SU-DHL-6 (cell line): ENCODE data around the gene FAM20C.

ENCODE experiments used
- H2AFZ ChIP-seq: fragments of 200-600 bp; sonication (generic); 2 replicates; pipeline ENCODE4 v1.6.1; 2014; ENCODE audit warnings: low read depth, mild to moderate bottlenecking, moderate library complexity, mixed read lengths, antibody characterized with exemption, low read length; ENCODE audit not compliant: severe bottlenecking
- H3F3A ChIP-seq: fragments of 200-600 bp; shearing (Covaris generic); 2 replicates; pipeline ENCODE4 v1.6.0; 2016; ENCODE audit warnings: antibody characterized with exemption, mild to moderate bottlenecking; ENCODE audit not compliant: insufficient read depth
- H3K27ac ChIP-seq: fragments of 200-600 bp; sonication (generic); 2 replicates; pipeline ENCODE4 v1.5.1; 2016; ENCODE audit warnings: low read depth, mild to moderate bottlenecking, low read length, moderate library complexity, mixed read lengths
- H3K27me3 ChIP-seq: fragments of 200-600 bp; sonication (generic), shearing (Covaris generic); 2 replicates; pipeline ENCODE4 v1.6.0; 2014; ENCODE audit warnings: mild to moderate bottlenecking, low read length
- H3K36me3 ChIP-seq: fragments of 200-600 bp; sonication (generic); 2 replicates; pipeline ENCODE4 v1.6.1; 2014; ENCODE audit warnings: mild to moderate bottlenecking, low read length, mixed read lengths
- H3K4me2 ChIP-seq: fragments of 300-600, 200-600 bp; shearing (Covaris generic), sonication (generic); 2 replicates; pipeline ENCODE4 v1.6.0; 2014; ENCODE audit warnings: low read length, low read depth, mild to moderate bottlenecking; ENCODE audit not compliant: poor library complexity, severe bottlenecking
- H3K4me3 ChIP-seq: fragments of 200-600 bp; sonication (generic); 2 replicates; pipeline ENCODE4 v1.5.1; 2014; ENCODE audit warnings: antibody characterized with exemption, low read length, mild to moderate bottlenecking, mixed read lengths; ENCODE audit not compliant: insufficient read depth, poor library complexity, severe bottlenecking
- H3K79me2 ChIP-seq: fragments of 200-600 bp; sonication (generic); 2 replicates; pipeline ENCODE4 v1.6.1; 2014; ENCODE audit warnings: mild to moderate bottlenecking, low read length, moderate library complexity; ENCODE audit not compliant: insufficient read depth
- H3K9ac ChIP-seq: fragments of 200-600 bp; sonication (generic); 2 replicates; pipeline ENCODE4 v1.7.0; 2014; ENCODE audit warnings: mild to moderate bottlenecking, low read length
- H3K9me2 ChIP-seq: fragments of 200-600 bp; sonication (generic); replicated peaks from 2 replicates; pipeline ENCODE4 v1.6.1; 2014; ENCODE audit warnings: low read length; ENCODE audit not compliant: insufficient read depth
- H3K9me3 ChIP-seq: fragments of 200-600 bp; sonication (generic); 2 replicates; pipeline ENCODE4 v1.6.1; 2014; ENCODE audit warnings: low read length, mixed read lengths; ENCODE audit not compliant: insufficient read depth
- H4K20me1 ChIP-seq: fragments of 200-600 bp; sonication (generic); 2 replicates; pipeline ENCODE4 v1.6.1; 2014; ENCODE audit warnings: low read depth, mild to moderate bottlenecking, antibody characterized with exemption, low read length, moderate library complexity, mixed read lengths
- EZH2phosphoT487 ChIP-seq: fragments of 200-600 bp; sonication (generic), shearing (Covaris generic); conservative IDR thresholded peaks from 2 replicates; pipeline ENCODE4 v1.6.1; 2018; ENCODE audit warnings: mild to moderate bottlenecking, antibody characterized with exemption, low read length, moderate library complexity, mixed read lengths
- TF ChIP-seq, protein P1 (sequence below): fragments of 200-600 bp; sonication (generic); IDR thresholded peaks from one replicate; pipeline ENCODE4 v1.5.1; 2017; ENCODE audit warnings: antibody characterized with exemption, mild to moderate bottlenecking, low read length, moderate library complexity; ENCODE audit not compliant: insufficient read depth, poor library complexity, severe bottlenecking

The FAM20C gene

DNA sequence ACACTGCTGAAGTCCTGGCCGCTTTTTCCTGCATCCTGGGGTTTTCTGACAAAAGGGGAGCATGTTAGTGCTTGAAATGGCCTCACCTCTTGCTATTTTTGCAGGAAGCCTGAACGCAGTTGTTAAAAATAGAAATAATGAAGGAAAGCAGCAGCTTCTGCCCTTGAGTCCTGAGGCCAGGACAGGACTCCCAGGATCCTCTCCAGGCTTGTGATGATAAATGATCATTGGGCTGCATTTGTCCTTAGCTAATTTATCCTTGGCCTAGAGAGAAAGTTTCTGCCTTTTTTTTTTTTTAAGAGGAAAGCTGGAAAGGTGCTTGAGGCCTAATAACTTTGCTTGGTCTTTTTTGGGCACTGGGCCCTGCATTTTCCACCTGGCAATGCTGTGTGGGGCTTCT lies 17.7 kb upstream of the FAM20C start:
- Histone ChIP-seq H3K79me2 (no peaks in the 10 kb centered on the region), H3K4me3 (no peak overlapping the region), H3K4me2 (no peak overlapping the region), H3K36me3 (no peaks in the 10 kb centered on the region), H3K27me3 (no peaks in the 10 kb centered on the region), H4K20me1 (no peaks in the 10 kb centered on the region), H3K9me2 (no peaks in the 10 kb centered on the region), H3K9ac (no peak overlapping the region), H3F3A (no peaks in the 10 kb centered on the region), H3K27ac (no peak overlapping the region), H2AFZ (no peak overlapping the region), H3K9me3 (no peaks in the 10 kb centered on the region)
- no peak for TF ChIP-seq EZH2phosphoT487
- TF ChIP-seq, protein P1, sequence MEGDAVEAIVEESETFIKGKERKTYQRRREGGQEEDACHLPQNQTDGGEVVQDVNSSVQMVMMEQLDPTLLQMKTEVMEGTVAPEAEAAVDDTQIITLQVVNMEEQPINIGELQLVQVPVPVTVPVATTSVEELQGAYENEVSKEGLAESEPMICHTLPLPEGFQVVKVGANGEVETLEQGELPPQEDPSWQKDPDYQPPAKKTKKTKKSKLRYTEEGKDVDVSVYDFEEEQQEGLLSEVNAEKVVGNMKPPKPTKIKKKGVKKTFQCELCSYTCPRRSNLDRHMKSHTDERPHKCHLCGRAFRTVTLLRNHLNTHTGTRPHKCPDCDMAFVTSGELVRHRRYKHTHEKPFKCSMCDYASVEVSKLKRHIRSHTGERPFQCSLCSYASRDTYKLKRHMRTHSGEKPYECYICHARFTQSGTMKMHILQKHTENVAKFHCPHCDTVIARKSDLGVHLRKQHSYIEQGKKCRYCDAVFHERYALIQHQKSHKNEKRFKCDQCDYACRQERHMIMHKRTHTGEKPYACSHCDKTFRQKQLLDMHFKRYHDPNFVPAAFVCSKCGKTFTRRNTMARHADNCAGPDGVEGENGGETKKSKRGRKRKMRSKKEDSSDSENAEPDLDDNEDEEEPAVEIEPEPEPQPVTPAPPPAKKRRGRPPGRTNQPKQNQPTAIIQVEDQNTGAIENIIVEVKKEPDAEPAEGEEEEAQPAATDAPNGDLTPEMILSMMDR: no peak

DNA sequence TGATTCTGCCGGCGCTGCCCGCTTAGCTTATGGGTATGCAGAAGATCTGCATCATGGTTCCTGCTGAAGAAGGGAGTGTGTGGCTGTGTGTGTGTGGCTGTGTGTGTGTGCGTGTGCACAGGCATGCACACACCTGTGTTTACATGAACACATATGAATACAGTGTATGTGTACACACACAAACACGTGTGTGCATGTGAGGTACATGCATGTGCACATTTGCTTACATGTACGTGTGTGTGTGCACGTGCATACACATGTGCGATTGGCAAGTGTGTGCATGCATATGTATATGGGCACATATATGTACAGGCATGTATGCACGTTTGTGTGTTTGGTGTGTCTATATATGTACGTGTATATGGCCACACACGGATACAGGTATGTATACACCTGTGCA lies 16.4 kb upstream of the FAM20C start:
- H3K79me2 ChIP-seq: no peaks in the 10 kb centered on the region
- no peak overlapping the region for H3K4me3 ChIP-seq
- H2AFZ ChIP-seq: no peak overlapping the region
- no peak overlapping the region for H3K9ac ChIP-seq
- no peaks in the 10 kb centered on the region for H4K20me1 ChIP-seq
- no peak overlapping the region for H3K27ac ChIP-seq
- no peaks in the 10 kb centered on the region for H3F3A ChIP-seq
- H3K27me3 ChIP-seq: no peaks in the 10 kb centered on the region
- H3K4me2 ChIP-seq: no peak overlapping the region
- H3K9me2 ChIP-seq: no peaks in the 10 kb centered on the region
- H3K36me3 ChIP-seq: no peaks in the 10 kb centered on the region
- no peaks in the 10 kb centered on the region for H3K9me3 ChIP-seq
- TF ChIP-seq EZH2phosphoT487: no peak
- TF ChIP-seq, protein P1: no peak

DNA sequence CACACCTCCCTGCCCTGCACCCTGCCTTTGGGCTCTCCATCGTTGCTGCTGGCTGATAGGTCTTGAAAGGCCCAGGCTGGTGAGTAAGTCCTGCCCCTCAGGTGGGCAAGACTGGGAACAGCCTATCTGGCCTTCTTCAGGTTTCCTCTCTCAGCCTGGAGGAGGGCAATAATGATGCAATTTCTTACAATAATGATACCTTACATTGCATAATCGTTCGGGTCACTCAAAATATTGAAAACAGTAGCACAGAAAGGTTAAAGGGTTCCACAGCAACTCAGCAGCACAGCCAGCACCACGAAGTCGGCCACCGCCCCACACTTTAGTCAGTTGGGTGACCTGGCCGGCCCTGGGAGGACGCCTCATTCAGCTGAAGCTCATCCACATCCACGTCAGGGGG lies 16.0 kb upstream of the FAM20C start:
- Histone ChIP-seq H2AFZ (no peak overlapping the region), H3K79me2 (no peaks in the 10 kb centered on the region), H3K9me2 (no peaks in the 10 kb centered on the region), H3K9me3 (no peaks in the 10 kb centered on the region), H3K4me2 (no peak overlapping the region), H4K20me1 (no peaks in the 10 kb centered on the region), H3K27me3 (no peaks in the 10 kb centered on the region), H3K36me3 (no peaks in the 10 kb centered on the region), H3K27ac (no peak overlapping the region), H3K9ac (no peak overlapping the region), H3F3A (no peaks in the 10 kb centered on the region), H3K4me3 (no peak overlapping the region)
- TF ChIP-seq EZH2phosphoT487: no peak
- TF ChIP-seq, protein P1: no peak
